ENCODE results near the gene TMX1. TPM values are rescaled to one million over a fixed set of nuclear protein-coding genes. Genes with fewer than 3 reads are reported as not detected.

Gene TMX1
- 14.1 and 23.2 TPM in 2 replicates for polyA plus RNA-seq

GRCh38 chr14:51239813-51240803, at the start of gene TMX1:
TSS of gene TMX1 (plus strand) at chr14:51240247. CDS start at chr14:51240293, 46 bp downstream.

Other genes starting within 250 kb of the TMX1 start
- gene TRIM9, start 145.1 kb upstream of the TMX1 start, polyA plus RNA-seq, result 219 and 283 TPM in 2 replicates